GM12875 (cell line): ENCODE measurements around the gene FOXI2.

ENCODE experiments used
- H3K4me3 ChIP-seq: one replicate; pipeline ENCODE4 v1.5.1; 2011; ENCODE audit warnings: low read depth, low read length, control low read depth
- CTCF ChIP-seq: IDR thresholded peaks from 2 replicates; pipeline ENCODE4 v1.5.1; 2011; ENCODE audit warnings: low read depth, mild to moderate bottlenecking, control low read depth, inconsistent platforms, low read length, moderate library complexity, borderline replicate concordance; ENCODE audit not compliant: insufficient read depth

Gene FOXI2

GRCh38 chr10:127735723-127736221, 1.2 kb upstream of the FOXI2 start:
- no peak overlapping the region for H3K4me3 ChIP-seq
- TF ChIP-seq CTCF: no peak

- no peak for TF ChIP-seq CTCF
- no peak overlapping the region for H3K4me3 ChIP-seq
These were observed 617 bp upstream of the FOXI2 start for GRCh38 chr10:127736222-127736914.

DNA sequence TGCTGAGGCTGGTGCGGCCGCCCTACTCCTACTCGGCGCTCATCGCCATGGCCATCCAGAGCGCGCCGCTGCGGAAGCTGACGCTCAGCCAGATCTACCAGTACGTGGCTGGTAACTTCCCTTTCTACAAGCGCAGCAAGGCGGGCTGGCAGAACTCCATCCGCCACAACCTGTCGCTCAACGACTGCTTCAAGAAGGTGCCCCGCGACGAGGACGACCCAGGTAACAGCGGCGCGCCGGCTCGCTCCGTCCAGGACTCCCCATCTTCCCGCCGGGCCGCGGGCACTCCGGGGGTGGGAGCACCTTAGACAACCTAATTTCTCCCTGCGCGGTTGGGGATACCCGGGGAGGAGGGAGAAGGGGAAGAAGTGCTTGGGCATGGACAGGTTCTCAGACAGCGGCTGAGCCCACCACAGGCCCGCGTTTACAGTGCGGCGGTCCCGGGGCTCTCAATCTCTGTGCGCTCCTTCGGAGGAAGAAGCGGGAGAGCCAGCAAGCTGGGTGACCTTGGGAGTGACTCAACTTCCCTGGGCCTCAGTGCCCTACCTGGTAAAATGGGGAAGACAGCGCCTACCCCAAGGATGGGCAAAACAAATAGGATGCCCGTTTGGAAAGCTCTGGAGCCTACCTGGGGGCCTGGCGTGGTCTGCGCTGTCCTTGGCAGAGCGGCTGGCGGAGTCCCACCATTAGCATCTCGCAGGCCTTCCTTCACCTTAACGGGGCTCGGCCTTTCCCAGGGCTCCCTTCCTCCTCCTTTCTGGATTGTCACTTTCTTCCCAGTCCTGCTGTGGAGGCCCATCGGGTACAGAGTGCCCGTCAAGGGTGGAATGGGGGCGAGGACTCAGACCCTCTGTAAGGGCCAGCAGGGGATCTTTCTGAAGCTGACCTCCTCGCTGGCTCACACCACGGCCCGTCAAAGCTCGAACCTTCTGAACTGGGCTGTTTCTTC, 852 bp downstream of the FOXI2 start:
- no peak overlapping the region for H3K4me3 ChIP-seq
- no peak for TF ChIP-seq CTCF

DNA sequence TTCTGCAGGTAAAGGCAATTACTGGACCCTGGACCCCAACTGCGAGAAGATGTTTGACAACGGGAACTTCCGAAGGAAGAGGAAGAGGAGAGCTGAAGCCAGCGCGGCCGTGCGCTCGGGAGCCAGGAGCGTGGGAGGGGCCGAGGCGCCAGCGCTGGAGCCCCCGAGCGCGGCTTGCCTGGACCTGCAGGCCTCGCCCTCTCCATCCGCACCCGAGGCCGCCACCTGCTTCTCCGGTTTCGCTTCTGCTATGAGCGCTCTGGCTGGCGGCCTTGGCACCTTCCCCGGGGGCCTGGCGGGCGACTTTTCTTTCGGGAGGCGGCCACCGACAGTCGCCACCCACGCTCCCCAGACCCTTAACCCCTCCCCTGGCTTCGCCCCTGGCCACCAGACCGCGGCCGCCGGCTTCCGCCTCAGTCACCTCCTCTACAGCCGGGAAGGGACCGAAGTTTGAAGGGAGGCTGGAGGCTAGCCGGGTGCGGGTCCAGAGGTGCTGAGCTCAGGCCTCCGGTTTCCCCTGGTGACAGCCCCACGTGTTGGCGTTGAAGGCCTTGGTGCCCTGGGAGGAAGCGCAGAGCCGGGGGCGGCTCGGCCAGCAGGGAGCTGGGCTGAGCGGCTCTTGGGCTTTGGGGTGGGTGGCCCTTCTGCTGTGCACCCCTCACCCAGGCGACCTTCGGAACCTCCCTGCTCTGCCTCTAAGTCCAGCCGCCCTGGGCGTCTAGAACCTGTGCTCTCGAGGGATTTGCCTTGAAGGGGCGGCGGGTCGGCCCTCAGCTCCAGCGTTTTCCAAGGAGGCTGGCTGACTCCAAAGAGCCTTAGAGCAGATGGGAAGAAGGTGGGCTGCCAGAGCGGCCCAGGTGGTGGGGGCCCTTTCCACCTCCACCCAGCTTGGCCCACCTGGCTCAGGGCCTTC, 1.8 kb downstream of the FOXI2 start:
- TF ChIP-seq CTCF: no peak
- no peak overlapping the region for H3K4me3 ChIP-seq

DNA sequence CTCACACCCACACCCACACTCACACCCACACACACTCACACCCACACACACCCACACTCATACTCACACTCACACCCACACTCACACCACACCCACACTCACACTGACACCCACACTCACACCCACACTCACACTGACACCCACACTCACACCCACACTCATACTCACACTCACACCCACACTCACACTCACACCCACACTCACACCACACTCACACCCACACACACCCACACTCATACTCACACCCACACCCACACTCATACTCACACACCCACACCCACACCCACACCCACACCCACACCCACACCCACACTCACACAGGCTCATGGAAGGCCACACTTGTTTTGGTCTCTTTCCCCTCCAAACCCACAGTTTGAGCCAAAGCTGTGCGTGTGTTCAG, 2.9 kb downstream of the FOXI2 start:
- no peak for TF ChIP-seq CTCF
- no peak overlapping the region for H3K4me3 ChIP-seq

GRCh38 chr10:127740596-127740995, 3.6 kb downstream of the FOXI2 start:
- H3K4me3 ChIP-seq: no peak overlapping the region
- TF ChIP-seq CTCF: no peak
